Esophagus muscularis mucosa (tissue), 4 donors: ENCODE results near the gene TSPAN32.

Source experiments
- CTCF ChIP-seq, 3 experiments: fragments of 200-600 bp in 2 of 3; fragments of 450-650 bp in 1 of 3; sonication (generic) in 2 of 3; IDR thresholded peaks; one replicate each; pipeline ENCODE4 v1.5.1; 2017 to 2019; ENCODE audit warnings: antibody characterized with exemption in 3 of 3, mild to moderate bottlenecking in 2 of 3, moderate library complexity in 1 of 3
- EP300 ChIP-seq: sonication (generic); formaldehyde crosslinking; IDR thresholded peaks from one replicate; pipeline ENCODE4 v1.6.1; 2017; ENCODE audit warnings: antibody characterized with exemption
- POLR2A ChIP-seq: fragments of 450-650 bp; IDR thresholded peaks from one replicate; pipeline ENCODE4 v1.6.1; 2017; ENCODE audit warnings: antibody characterized with exemption, moderate library complexity, mild to moderate bottlenecking, low read depth

DNA sequence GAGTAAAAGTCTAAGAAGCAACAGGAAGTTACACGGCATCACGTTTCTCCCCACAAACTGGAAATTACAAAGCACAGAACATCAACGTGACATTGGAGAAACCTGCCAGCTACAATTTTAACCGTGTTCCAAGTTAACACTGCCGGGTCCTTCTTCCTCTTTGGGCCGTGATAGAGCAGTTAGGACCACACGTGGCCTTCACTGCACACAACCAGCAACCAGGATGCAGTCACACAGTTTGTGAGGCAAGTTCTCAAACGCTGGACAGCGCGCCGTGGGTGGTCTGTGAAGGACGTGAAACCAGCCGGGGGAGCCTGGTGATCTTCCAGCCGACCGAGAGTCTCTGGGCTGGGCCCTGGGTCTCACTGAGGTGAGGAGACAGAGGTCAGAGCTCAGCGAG, 14.7 kb upstream of the TSPAN32 start:
- no peak for TF ChIP-seq CTCF (IDR thresholded peaks at IDR 0.05)
- TF ChIP-seq POLR2A, result no peak
- no peak for TF ChIP-seq EP300
